ENCODE data around the gene CACNA1D.

Gene CACNA1D

DNA sequence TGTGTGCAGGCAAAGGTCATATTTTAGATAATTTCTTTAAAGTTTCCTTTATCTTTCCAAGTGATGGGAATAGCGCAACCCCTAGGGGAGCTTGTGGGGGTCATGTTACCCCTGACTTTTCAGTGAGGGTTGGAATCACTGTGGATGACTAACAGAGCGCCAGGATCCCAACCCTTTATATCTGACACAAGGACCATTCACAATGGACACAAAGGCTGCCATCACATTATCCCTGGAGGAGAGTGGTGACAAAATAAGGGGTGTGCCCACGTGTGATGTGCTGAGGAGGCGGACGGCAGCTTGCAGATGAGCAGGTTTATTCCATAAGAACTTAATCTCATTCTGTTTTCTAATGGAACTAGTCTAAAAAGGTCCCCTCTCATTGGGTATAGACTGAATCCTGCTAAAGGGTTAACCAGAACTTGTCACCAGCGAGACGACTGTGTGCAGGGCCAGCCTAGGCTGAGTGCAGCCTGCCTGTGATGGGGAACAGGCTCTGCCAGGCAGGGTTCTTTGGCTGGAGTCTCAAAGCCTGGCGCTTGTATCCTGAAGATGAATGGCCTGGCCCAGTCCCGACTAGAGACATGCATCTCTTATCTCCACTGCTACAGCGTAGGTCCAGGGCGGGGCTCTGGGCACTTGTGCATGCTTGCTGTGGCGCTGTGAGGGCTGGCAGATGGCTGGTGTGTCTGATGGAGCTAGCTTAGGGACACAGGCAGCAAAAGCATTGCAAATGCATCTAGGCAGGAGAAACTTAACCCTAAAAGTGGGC lies 301.6 kb downstream of the CACNA1D start:
- no peak for DNase-seq (ENCODE audit: insufficient read length, low spot score)
- TF ChIP-seq POLR2A (IDR thresholded peaks at IDR 0.05; ENCODE audit: low read depth, low read length): no peak
- FAIRE-seq: no peak

DNA sequence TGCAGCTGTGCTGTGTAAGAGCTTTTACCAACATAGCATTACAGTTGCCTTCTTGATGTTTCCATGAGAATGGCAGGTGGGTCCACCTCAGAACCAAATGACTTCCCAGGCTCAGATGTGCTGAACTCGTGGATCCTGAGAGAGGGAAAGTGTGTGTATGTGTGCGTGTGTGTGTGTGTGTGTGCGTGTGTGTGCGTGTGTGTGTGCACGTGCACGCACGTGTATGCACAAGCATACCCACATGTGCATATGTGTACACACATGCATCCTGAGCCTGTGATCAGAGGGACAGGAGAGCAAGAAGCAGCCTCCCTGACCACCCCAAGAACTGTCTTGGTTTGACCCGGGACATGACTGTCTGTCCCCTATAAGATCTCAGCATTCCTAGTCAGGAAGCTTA lies 303.7 kb downstream of the CACNA1D start:
- no peak for FAIRE-seq
- TF ChIP-seq POLR2A (IDR thresholded peaks at IDR 0.05; ENCODE audit: low read depth, low read length): no peak

DNA sequence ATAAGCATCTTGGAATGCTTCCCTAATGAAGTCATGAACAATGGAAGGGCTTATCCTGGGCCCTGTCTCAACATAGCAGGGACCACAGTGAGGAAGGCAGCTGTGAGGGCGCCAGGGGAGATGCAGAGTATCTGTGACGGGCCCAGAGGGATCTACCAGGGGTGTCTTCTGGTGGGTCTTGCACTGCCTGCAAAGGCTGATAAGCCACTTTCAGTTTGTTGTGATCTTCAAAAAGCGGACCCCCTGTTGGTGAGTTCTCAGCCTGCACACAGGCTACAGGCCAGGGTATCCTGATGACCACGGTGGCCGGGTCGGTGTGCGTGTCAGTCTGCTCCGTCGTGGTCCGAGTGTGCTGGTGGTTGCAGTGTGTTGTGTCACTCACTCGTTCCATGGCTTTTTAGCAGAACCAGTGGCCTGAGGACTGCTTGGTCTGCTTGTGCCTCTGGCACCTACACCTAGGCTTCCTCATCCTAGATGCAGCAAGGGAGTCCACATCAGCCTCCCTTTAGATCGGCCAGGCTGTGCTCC lies 305.0 kb downstream of the CACNA1D start:
- TF ChIP-seq POLR2A (IDR thresholded peaks at IDR 0.05; ENCODE audit: low read depth, low read length): no peak
- FAIRE-seq: no peak
- DNase-seq (ENCODE audit: insufficient read length, low spot score): no peak

More for the DNA sequence above, 303.7 kb downstream of the CACNA1D start:
- no peak for DNase-seq (ENCODE audit: insufficient read length, low spot score)

DNA sequence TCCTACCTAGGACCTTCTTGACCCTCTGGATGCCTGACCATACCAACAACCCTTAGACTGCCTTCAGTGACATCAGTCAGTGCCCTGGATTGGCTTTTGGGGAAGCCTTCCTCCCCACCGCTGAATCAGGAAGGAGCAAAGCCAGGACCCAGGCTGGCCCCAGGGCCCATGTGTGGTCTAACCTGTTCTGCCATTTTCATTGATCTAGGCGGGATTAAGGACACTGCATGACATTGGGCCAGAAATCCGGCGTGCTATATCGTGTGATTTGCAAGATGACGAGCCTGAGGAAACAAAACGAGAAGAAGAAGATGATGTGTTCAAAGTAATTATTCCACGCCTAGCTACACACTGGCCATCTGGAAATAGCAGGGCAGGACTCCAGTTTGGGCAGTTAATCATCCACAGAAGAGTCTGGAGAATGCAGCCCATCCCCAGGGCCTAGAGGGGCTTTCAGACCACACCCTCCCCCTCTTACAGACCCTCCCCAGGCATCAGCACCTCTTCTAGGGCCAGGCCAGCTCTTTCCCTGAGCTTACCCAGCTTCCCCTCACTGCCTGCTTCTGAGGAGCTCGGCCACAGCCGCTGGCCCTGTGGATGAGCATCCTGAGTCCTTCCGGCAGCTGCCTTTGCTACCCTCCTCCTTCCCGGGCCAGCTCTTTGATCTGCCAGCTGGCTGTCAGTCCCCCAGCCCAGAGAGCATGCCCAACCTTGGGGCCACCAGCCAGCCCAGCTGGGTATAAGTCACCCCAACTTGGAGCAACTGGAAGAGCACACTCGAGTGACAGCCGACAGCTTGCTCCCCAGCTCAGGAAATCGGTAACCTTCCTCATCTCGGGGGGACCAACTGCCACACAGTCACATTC lies 305.9 kb downstream of the CACNA1D start:
- no peak for FAIRE-seq
- no peak for DNase-seq (ENCODE audit: insufficient read length, low spot score)
- no peak for TF ChIP-seq POLR2A (IDR thresholded peaks at IDR 0.05; ENCODE audit: low read depth, low read length)

DNA sequence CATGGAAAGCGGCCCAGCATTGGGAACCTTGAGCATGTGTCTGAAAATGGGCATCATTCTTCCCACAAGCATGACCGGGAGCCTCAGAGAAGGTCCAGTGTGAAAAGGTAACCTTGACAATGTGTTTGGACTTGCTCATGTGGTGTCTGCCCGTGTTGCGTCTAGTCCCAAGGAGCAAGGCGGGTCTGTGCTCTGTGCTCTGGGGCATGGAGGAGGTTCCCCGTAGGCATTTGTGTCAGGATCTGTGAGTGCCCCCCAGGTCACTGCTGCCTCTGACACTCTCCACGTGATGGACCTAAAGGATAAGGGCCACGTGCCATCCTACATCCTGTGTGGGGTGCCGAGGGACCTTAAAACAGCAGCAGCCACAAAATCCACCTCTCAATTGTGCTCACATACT lies 306.9 kb downstream of the CACNA1D start:
- FAIRE-seq: no peak
- DNase-seq (ENCODE audit: insufficient read length, low spot score): no peak

DNA sequence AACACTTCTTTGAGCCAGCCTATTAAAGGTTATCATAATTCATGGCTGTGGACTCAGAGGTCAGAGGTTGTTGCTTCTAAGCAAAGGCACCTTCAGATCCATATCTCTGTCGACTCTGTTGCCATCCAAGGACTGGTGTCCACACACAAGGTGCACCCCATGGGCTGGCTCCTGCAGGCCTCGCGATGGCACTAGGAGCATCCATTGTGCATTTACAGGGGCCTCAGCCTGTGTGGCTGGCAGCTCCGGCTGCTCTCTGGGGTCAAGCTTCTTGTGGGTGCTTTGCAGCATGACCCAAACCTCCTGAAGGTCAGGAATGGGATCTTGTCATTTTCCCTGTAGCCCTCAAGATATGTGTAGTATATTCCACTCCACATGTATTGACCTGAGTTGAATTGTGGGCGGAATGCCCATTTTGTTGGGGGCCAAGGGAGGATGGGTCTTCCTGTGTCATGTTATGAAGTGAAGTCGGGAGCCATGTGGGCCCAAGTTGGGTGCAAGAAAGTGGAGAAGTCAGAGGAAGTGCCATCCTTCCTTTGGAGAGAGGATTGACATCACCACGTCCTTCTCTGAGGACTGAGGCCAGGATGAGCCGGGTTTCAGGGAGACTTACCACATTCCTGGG lies 308.0 kb downstream of the CACNA1D start:
- TF ChIP-seq POLR2A (IDR thresholded peaks at IDR 0.05; ENCODE audit: low read depth, low read length): no peak
- FAIRE-seq (no peak), DNase-seq (ENCODE audit: insufficient read length, low spot score) (no peak)

More for the DNA sequence above, 306.9 kb downstream of the CACNA1D start:
- no peak for TF ChIP-seq POLR2A (IDR thresholded peaks at IDR 0.05; ENCODE audit: low read depth, low read length)

DNA sequence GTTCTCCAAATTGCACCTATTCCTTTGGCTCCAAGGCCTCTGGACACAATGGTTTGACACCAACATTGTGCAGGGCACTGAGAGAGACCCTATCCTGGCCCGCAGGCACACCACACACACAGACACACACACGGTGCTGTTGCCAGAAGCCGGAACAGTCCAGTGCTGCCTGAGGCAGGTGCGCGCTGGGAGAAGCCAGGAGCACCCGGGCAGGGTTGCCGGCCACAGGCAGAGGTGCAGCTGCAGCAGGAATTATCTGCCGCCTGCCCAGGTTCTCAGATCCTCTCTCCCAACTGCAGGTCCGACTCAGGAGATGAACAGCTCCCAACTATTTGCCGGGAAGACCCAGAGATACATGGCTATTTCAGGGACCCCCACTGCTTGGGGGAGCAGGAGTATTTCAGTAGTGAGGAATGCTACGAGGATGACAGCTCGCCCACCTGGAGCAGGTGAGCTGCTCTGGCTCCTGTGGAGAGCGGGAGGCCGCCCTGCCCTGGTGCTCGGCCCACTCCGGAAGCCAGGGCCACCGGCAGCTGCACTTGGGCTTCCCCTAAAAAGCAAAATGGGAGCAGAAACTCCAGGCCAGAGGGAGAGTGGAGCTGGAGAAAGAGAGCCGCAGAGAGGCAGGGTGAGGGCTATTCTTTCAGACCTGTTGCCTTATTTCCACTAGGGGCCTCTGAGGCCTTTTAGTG lies 308.9 kb downstream of the CACNA1D start:
- DNase-seq (ENCODE audit: insufficient read length, low spot score) (no peak), FAIRE-seq (no peak)
- TF ChIP-seq POLR2A (IDR thresholded peaks at IDR 0.05; ENCODE audit: low read depth, low read length): no peak

DNA sequence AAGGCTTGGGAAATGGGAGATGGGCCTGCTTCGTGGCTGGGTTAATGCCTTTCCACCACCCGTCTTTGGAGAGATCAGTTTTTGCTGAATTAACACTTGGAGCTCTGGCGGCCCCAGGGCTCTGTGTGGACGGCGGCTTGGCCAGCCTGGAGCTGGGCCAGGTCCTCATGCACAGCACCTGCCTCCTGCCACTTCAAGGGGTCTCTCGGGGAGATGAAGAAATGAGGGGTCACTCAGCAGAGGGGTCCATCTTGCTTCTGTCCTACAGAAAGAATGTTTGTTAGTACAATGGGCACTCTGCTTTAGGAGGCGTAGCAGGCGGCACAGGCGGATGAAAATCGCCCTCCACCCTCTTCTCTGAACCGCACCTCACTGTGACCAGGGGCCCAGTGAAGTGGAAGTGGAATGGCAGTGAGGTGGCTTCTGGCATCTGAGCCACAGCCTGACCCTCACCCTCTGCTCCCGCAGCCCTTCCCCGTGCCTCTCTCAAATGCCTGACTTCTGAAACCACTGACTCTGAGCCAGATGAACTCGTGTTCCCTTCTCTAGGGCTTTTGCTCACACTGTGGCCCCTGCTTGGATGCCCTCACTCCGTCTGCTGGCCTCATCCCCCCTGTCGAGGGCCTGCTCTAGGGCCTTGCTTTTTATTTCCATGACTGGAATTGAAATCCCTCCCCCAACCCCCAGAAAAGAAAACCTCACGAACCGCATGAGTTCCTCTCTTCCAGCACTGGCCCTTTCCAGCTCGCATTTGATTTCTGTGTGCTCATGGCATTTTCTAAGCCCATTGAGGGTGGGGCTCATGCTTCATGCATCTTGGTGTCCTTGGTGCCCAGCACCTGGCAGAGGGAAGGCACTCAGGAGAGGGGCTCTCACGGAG lies 309.6 kb downstream of the CACNA1D start:
- no peak for TF ChIP-seq POLR2A (IDR thresholded peaks at IDR 0.05; ENCODE audit: low read depth, low read length)
- DNase-seq (ENCODE audit: insufficient read length, low spot score): no peak

DNA sequence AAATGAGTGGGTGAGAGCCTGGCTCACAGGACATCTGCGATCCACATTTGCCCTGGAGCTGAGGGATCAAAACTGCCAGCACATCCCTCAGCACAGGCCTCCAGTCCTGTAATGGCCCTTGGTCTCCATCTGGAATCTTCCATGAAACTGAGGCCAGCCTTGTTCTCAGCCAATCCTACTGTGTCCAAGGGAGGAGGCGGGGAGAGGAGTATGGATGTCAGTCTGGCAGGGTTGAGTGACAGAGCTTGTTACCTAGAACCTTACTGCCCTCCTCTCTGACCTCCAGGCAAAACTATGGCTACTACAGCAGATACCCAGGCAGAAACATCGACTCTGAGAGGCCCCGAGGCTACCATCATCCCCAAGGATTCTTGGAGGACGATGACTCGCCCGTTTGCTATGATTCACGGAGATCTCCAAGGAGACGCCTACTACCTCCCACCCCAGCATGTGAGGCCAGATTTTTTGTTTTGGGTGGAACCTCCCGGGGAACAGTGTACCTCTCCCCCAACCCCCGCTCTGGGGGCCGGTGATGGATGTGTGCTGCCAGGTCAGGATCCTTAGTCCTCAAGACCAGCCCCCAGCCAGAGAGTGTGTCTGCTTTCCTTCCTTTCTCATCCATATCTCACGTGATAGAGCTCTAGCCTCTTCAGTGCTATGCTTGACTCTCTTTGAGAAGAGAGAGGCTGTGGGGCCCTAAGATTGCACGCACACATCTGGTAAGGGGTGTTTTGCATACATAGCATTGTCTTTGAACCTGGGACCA lies 310.5 kb downstream of the CACNA1D start:
- no peak for TF ChIP-seq POLR2A (IDR thresholded peaks at IDR 0.05; ENCODE audit: low read depth, low read length)
- DNase-seq (ENCODE audit: insufficient read length, low spot score): peak; percentile 81

More for the DNA sequence above, 309.6 kb downstream of the CACNA1D start:
- FAIRE-seq: no peak

DNA sequence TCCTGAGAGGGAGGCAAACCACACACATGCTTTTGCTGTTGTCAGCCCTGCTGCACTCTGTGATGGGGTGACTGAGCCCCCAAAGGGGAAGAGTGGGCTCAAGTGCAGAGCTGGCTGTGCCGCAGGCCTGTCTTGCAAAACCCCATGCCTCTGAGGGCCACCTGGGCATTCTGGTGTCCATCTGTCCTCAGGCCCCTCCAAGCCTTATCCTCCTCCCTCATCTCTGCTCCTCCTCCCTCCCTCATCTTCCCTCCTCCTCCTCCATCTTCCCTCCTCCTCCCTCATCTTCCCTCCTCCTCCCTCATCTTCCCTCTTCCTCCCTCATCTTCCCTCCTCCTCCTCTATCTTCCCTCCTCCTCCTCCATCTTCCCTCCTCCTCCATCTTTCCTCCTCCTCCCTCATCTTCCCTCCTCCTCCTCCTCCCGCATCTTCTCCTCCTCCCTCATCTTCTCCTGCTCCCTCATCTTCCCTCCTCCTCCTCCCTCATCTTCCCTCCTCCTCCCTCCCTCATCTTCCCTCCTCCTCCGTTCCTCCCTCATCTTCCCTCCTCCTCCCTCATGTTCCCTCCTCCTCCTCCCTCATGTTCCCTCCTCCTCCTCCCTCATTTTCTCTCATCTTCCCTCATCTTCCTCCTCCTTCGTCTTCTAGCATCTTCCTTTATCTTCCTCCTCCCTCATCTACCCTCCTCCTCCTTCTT lies 311.2 kb downstream of the CACNA1D start:
- no peak for FAIRE-seq
- no peak for TF ChIP-seq POLR2A (IDR thresholded peaks at IDR 0.05; ENCODE audit: low read depth, low read length)
- no peak for DNase-seq (ENCODE audit: insufficient read length, low spot score)

More for the DNA sequence above, 310.5 kb downstream of the CACNA1D start:
- FAIRE-seq: no peak
